GM19395 (cell line): Measurements from ENCODE around the gene SHF.
A peak's percentile ranks its signal among the peaks of the same experiment; 100 is the strongest.

Experiments used
- ATAC-seq: cut with Tn5 transposase; IDR thresholded peaks from one replicate; pipeline ENCODE4 v1.9.1; 2021; ENCODE audit warnings: mild to moderate bottlenecking, moderate library complexity; ENCODE audit not compliant: unreplicated experiment

The SHF gene

DNA sequence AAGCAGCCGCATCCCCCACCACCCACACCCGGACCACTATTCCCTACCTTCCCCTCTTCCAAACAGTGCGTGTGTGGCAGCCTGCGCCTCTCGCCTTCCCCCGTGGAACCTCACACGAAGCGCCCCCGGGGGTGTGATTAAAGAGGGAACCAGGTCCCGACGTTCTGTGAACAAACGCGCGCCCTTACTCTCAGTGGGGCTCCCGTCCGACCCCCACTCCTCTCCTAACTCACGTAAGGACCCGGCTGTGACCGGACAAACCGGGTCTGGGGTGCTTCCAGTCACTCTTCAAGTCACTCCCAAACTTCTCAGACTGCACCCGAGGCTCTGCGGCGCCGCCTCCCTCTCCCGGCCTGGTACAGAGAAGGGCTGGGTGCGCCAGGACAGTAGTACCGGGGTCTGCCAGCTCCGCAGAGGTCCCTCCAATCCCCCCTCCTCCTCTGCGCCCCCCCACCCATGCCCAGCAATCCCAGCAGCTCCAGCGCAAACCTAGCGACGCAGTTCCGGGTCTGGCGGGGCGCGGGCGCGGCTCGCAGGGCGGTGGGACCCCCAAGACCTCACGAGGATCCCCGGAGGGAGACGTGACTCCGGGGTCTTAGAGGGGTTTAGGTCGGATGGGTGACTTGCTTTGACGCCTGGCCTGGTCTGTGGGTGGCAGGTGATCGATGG, 58.7 kb downstream of the SHF start:
- ATAC-seq: no peak

DNA sequence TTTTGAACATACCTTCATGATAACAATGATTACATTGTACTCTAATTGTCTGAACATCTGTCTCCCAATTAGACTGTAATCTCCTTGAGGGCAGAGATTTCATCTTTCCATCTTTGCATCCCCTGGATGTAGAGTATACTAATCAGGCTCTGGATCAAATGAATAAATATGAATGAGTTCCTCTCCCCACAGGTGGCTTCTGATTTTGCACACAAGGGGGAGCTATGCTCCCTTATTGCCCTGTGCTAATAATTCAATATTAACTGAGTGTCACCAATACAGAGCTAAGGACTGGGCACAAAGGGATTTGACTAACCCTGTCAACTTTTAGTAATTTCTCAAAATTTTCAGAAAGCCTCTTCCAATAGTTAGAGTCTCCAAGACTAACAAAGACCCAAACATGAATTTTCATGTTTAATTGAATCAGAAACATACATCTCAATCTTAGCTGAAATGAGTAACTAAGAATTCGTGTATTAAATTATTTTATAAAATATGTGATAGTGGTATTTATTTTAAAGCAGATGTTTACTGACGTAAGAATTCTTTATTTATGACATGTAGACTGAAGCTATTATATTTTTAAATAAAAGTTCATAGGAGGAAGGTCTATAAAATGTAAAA, 61.1 kb downstream of the SHF start:
- no peak for ATAC-seq

DNA sequence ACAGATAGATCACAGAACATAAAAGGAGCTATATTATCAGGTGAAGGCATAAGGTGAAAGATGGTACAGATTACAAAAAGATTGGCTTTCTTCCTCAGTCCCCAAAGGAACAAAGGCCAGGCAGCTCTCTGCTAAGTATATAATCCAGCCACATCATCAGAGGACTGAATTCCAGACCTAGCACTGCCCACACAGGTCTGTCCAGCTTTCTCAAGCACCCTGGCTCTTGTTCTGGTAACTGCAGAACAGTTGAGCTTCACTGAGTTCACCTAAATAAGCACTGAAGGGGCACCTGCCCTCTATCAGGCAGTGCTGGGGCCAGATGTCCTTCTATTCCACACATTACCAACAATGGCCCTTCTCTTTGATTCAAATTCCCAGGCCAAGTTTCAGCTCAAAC, 64.4 kb downstream of the SHF start:
- no peak for ATAC-seq

DNA sequence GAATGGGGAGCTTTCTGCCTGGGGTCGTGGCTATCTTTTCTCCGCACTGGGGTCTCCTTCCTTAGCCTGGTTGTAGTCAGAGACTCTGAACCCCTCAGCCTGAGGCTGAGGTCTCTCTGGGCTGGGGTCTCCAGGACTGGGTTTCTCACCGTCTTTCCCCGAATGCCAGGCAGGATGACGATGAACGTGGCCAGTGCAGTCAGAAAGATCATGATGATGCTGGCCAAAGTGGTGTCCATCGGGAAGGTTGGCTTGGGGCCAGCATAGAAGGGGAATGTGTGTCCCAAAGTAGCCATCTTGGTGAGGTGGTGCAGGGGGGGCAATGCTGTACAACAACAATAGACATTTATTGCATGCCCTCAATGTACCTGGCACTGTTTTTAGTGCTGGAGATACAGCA, 65.0 kb downstream of the SHF start:
- no peak for ATAC-seq

DNA sequence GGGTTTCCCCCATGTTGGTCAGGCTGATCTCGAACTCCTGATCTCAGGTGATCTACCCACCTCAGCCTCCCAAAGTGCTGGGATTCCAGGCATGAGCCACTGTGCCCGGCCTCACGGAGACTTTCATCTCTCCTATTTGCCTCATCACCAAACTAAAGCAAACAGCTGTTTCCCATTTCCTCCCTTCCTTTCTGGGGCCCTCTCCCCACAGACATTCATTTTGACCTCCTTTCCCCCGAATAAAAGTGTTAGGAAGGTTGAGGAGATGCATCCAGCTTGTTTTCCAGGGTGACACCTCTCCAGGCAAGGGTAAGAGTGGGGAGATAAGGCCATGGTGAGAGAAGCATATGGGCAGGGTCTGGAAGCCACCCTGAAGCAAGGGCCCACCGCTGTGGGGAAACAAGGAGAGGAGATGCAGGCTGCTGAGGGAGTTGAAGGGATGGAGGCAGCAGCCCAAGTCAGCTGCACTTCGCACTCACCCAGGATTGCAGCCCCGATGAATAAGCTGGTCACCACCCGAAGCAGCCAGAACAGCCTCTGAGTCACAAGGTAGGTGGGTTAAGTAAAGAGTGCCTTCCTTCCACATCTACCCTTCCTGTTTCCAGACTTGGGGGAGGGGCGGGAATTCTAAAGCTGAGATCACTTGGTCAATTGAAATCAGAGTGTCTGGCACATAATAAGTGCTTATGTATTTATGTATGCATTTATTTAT, 65.9 kb downstream of the SHF start:
- no peak for ATAC-seq

DNA sequence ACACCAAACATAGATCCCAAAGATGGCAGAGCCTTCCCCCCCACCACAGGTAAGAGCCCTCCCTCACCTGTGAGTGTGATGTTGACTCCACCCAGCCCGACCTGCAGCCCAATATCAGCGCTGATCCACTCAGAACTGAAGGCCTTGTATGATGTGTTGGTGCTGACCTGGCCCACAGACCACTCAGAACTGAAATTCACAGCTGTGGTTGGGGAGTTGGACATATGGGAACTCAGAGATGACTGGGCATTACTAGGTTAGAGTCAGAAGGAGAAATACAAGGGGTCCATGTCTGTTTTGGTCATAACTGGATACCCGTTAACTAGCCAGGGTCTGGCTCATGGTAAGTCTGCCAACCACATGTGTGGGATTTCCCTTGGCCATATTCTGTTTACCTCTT, 66.7 kb downstream of the SHF start:
- no peak for ATAC-seq

DNA sequence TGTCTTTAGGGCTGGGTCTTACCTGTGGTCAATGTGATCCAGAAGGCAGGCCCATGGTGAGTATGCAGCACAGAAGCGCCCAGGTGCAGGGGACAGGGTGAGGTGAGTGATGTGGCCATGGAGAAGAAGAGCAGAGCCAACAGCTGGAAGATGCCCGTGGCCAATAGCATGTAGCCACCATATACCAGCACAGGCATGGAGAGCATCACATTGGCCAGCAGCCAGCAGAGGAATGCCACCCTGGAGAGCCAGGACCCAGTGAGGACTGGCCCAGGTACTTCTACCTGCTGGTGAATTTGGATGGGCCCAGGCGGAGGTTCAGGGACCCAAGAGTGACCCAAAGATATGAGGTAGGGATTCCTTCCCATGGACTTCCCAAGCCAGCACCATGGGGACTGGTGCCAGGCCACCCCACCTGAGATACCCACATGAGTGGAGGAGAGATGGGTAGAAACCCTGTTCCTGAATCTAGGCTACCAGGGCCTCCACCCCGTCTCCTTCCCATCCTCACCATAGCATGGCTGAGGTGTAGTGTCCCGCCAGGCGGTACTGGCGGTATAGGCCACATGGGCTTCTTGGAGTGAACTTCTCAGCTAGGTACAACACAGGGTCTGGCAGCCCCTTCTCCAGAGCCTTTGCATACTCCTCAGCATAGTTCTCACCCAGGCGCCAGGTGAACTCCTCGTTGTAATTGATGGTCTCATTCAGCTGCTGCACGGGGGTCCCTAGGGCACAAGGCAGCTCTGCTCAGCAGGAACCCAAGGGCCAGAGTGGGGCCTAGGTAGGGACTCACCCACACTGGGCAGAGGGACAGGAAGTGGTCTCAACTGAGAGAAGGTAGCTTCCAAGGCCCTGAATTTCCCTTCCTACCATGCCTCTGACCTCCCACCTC, 67.4 kb downstream of the SHF start:
- no peak for ATAC-seq

DNA sequence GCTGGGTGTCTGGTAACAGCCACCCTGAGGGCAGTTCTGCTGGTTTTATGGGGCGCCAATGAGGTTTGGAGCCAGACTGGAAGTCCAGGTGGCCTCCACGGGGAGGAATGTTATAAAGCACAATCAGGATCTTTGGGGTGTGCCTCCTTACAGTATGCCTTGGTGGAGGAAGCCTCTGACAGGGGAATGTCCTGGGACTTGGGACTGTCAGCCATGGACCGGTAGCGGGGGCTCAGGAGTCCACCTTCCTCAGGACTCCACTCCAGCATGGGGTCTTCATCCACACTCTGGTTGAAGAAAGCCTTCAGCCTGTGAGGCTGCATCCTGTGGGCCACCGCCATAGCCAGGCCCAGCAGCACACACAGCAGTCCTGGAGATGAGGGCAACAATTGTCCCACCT, 68.8 kb downstream of the SHF start:
- no peak for ATAC-seq

DNA sequence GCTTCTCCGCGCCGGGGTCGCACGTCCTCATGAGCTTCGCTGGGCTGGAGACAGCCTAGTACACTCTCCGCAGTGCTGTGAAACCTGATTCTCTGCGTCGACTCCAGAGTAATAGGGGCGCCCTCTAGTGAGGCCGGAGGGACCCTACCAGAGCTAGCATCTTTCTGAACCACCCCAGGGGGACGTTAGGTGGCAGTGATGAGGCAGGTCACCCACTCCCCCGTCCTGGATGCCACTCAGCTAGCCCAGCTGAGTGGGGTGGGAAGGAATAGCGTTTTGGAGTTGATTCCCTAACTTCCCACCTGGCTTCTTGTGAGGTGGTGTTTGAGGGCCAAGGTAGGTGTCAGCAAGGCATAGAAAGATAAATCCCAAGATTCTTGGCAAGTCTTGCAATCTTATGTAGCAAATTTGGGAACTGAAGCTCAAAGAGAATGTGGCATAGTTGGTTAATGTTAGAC, 69.6 kb downstream of the SHF start:
- peak; percentile 94 for ATAC-seq

DNA sequence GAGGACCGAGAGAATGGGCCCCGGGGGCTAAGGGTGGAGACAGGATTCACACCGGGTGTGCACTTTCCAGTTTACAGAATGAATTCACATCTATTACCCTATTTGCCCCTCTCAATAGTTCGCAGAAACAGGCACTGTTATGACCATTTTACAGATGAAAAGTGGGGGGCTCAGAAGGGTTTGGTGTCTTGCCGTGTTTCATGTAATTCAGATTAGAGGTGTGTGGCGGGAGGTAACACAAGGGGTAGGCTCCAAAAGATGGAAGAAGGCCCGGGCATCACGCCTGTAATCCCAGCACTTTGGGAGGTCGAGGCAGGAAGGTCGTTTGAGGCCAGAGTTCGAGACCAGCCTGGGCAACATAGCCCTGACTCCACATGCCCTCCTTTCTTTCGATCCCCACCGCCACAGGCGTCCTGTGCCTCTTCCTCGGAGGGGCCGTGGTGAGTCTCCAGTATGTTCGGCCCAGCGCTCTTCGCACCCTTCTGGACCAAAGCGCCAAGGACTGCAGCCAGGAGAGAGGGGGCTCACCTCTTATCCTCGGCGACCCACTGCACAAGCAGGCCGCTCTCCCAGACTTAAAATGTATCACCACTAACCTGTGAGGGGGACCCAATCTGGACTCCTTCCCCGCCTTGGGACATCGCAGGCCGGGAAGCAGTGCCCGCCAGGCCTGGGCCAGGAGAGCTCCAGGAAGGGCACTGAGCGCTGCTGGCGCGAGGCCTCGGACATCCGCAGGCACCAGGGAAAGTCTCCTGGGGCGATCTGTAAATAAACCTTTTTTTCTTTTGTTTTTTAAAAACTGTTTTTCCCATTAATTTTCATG, 70.2 kb downstream of the SHF start:
- peak; percentile 31 for ATAC-seq
